Hematopoietic multipotent progenitor cell (in vitro differentiated cells): ENCODE measurements around the gene LTBP2. TPM values are rescaled to one million over a fixed set of nuclear protein-coding genes. Genes with fewer than 3 reads are reported as not detected.
A peak's percentile ranks its signal among the peaks of the same experiment; 100 is the strongest.

Source experiments
- DNase-seq, 3 donors: peaks; one replicate each; pipeline ENCODE4 v3.0.0-alpha.2; 2011 to 2015; ENCODE audit warnings: low read depth in 2 of 3, low spot score in 2 of 3
- total RNA-seq: library from RNA; depleted of rRNA; stranded (reverse); fragments of >200 nt; gene quantifications from one replicate; pipeline ENCODE4 v1.2.3, GENCODE V29; 2012

LTBP2 gene
- total RNA-seq, 1 donor, result 0.27 TPM

GRCh38 chr14:74594029-74594428 is 18.0 kb downstream of the LTBP2 start:
- no peak for DNase-seq

- no peak for DNase-seq
Observed at GRCh38 chr14:74593241-74593953, 18.6 kb downstream of the LTBP2 start.

- peak in 2 of 3 donors; percentile 41 to 48 for DNase-seq
Observed at GRCh38 chr14:74592476-74593201, 19.4 kb downstream of the LTBP2 start.

DNA sequence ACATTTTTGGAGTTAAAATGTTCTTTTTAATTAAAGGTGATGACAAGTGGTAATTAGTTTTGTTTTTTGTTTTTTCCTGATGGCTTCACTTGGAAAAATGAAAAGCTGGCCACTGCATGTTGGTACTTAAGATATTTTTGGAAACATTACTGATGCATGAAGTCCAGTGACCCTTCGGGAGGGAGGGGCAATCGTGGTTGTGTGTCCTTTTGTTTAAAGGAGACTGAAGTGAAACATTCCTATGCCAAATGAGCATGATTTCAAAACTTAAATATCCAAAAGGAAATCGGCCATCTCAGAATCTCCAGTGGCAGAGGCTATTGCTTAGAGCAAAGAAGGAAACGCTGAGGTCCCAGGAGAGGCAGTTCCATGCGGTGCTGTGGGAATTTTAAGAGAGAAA is 20.1 kb downstream of the LTBP2 start:
- no peak for DNase-seq

DNA sequence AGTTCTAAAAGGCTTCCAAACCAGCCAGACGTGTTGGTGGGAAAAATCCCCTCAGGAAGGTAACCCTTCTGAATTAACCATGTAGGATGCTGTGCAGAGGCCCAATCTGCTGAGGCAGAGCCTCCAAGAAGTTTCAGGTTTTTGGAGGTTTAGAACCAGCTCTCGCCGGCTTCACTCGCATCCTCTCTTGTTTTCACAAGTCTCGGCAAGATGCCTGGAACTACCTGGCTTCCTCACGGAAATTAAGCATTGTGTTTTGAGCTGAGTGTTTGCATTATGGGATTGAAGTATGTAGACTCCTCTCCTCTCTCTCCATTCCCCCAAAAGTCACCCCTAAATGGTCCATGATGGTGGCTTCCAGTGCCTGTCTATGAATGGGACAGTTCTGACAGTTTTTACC is 20.6 kb downstream of the LTBP2 start:
- no peak for DNase-seq

- DNase-seq, result no peak
Observed at GRCh38 chr14:74589291-74589879, 22.7 kb downstream of the LTBP2 start.

GRCh38 chr14:74587363-74587707 is 24.7 kb downstream of the LTBP2 start:
- no peak for DNase-seq

DNA sequence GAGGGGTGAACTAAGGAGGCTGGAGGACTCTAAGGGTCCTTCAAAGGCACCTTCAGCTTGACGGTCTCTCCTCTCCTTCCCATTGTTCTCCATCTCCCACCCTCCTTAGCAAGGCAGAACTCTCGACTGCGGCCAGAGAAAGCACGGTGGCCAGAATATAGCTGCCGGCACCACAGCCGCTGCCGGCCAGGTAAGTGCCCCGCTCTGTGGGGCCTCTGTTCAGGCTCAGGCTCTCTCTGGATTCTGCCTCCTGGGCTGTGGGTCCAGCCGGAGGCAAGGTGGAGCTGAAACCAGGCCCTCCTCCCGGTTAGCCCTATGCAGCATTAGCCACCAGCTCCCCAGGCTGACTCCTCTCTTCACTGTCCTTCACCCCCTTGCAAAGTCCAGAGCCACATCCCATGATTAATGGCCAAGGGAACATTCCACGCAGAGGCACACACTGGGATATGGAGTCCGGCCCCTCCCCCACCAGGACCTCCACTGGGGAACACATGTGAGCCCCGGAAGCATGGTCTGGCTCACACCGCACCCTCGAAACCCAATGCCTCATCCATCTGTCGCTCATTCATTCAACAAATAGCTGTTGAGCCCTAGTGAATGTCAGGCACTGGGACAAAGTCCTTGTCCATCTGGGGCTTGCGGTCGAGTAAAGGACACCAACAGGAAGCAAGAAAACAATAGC is 25.2 kb downstream of the LTBP2 start:
- DNase-seq, result no peak

DNA sequence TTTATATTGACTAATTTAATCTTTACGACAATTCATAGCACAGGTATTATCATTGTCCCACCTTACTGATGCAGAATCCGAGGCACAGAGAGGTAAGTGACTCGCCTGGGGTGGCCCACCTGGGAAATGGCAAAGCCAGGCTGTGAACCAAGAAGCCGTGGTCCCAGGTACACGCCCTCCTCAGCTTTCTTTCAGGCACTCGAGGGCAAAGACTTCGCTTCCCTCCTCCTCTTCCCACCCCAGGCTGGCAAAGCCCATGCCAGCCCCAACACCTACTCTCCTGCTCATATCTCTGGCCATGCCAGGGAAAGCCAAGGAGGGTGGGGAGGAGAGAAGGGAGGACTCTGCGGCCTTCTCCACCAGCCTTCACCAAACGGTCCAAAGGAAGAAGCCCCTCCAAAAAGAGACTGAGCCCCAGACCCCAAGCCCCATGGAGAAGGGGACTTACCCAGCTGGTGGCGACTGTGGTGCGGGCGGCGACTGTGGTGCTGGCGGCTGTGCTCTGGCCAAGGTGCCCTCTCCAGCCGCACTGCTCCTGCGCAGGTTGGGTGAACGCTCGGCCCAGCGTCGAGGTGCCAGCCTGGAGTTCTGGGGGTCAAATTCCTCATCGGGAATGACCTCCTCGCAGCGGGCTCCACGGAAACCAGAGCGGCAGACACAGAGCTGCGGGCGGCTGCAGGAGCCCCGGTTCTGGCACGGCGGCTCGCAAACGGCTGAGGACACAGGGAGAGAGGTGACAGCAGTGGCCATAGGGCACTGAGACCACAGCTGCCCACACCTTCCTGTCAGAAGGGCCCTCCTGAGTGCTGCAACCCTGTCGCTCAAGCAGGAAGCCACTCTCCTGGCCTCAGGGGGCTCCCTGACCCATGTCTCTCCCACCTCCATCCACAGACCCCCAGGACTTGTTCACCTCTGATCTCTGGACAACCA is 26.4 kb downstream of the LTBP2 start:
- no peak for DNase-seq

DNA sequence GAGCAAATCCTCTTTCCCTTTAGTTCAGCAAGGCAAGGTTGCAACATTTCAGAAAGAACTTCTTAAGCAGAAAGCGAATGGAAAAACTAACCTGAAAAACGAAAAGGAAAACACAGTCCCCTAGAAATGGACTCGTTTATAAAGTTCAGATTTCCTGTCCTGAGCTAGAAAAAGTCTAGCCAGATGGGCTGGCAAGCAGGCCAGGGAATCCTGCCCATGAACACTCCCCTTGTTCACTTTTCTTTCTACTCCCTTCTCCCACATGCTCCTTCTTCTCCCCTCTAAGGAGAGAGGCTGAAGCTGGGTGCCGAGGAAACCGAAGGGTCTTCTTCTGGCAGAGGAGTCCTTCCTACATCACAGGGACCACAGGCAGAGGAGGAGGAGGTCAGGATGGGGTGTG is 27.1 kb downstream of the LTBP2 start:
- no peak for DNase-seq

GRCh38 chr14:74583689-74584434 is 28.2 kb downstream of the LTBP2 start:
- DNase-seq, result no peak

DNA sequence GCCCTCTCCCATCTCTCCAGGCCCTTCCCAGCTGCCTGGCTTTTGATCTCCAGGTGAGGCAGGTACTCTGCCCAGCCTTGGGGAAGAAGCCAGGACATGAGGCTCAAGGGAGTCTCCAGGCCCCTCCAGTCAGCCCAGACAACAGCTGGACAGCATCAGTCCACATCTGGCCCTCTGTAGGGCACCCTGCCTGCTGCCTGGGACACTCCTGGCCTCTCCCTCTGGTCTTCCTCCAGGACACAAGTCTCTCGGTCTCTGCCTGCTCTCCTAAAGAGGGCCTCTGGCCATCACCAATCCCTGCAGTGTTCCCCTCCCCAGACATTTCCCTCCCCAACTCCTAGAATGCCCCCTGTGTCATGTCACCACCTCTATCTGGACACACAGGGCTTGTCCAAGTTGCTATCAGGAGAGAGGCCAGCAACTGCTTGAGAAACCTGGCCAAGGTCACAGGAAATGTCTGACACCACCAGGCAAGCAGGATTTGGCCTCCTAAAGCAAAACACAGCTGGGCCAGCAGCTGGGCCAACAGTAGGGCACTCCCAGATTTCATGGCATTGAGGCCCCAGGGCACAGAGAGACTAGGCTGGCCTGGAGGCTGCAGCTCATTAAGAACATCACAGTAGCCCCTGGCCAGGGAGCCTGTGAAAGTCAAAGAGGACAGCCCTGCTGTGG is 29.0 kb downstream of the LTBP2 start:
- no peak for DNase-seq

DNA sequence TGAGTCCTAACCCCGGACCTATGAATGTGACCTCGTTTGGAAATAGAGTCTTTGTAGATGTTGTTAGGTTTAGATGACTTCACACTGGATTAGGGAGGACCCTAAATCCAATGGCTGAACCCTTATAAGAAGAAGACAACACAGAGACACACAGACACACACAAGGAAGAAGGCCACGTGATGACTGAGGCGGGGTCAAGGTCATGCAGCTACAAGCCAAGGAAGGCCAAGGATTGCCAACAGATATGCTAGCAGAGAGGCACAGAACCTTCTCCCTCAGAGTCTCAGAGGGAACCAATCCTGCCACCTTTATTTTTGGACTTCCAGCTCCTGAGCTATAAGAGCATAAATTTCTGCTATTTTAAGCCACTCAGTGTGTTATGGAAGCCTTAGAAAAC is 31.8 kb downstream of the LTBP2 start:
- DNase-seq, result no peak

- DNase-seq, result no peak
Observed at GRCh38 chr14:74579447-74580274, 32.4 kb downstream of the LTBP2 start.

DNA sequence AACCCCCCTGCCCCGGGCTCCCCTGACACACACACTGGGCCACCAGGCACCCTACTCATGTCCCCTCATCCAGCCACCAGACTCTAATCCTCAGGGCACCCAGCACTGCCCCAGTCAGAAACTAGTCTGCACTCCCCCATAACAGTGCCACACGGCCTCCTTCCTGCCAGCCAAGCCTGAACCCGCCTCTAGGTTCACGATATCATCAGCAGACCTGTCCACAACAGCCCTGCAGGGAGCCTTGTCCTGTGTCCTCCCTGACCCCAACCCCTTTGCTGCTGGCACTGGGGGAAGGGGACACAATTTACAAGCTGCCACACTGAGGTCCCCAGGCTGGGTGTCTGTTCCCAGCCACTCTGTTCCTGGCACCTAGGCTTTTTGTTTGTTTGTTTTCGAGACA is 33.6 kb downstream of the LTBP2 start:
- no peak for DNase-seq

- no peak for DNase-seq
Observed at GRCh38 chr14:74577948-74578275, 34.1 kb downstream of the LTBP2 start.

GRCh38 chr14:74577247-74577947 is 34.6 kb downstream of the LTBP2 start:
- no peak for DNase-seq

- DNase-seq, result no peak
Observed at GRCh38 chr14:74575936-74576335, 36.1 kb downstream of the LTBP2 start.
